GM10266 (cell line): Measurements from ENCODE around the gene PHRF1.

ENCODE experiments used
- DNase-seq: peaks from one replicate; pipeline ENCODE4 v3.0.0; 2012; ENCODE audit errors: extremely low spot score
- TF ChIP-seq, protein P1 (sequence below): IDR thresholded peaks from 2 replicates; pipeline ENCODE4 v1.5.1; 2012; ENCODE audit warnings: mild to moderate bottlenecking, low read depth; ENCODE audit not compliant: control insufficient read depth, insufficient read depth; ENCODE audit errors: missing control alignments

The PHRF1 gene

DNA sequence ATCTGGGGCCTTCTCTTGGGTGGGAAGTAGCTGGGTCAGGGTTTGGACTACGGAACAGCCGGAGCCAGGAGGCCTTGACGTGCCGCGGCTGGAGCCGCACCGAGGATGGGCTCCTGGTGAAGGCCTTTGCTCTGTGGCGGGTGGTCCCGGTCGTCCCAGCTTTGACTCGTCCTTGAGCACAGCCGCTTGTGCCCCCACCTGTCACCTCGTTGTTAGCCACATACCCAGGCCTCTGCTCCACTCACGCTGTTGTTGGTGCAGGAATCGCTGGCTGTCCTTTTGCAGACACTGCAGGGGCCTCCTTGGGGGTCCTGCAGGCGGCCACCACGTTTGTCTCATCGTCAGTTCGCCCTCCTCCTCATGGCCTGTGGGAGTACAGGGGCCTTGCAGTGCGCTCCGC lies 17.1 kb downstream of the PHRF1 start:
- TF ChIP-seq, protein P1, sequence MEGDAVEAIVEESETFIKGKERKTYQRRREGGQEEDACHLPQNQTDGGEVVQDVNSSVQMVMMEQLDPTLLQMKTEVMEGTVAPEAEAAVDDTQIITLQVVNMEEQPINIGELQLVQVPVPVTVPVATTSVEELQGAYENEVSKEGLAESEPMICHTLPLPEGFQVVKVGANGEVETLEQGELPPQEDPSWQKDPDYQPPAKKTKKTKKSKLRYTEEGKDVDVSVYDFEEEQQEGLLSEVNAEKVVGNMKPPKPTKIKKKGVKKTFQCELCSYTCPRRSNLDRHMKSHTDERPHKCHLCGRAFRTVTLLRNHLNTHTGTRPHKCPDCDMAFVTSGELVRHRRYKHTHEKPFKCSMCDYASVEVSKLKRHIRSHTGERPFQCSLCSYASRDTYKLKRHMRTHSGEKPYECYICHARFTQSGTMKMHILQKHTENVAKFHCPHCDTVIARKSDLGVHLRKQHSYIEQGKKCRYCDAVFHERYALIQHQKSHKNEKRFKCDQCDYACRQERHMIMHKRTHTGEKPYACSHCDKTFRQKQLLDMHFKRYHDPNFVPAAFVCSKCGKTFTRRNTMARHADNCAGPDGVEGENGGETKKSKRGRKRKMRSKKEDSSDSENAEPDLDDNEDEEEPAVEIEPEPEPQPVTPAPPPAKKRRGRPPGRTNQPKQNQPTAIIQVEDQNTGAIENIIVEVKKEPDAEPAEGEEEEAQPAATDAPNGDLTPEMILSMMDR = no peak
- no peak for DNase-seq

DNA sequence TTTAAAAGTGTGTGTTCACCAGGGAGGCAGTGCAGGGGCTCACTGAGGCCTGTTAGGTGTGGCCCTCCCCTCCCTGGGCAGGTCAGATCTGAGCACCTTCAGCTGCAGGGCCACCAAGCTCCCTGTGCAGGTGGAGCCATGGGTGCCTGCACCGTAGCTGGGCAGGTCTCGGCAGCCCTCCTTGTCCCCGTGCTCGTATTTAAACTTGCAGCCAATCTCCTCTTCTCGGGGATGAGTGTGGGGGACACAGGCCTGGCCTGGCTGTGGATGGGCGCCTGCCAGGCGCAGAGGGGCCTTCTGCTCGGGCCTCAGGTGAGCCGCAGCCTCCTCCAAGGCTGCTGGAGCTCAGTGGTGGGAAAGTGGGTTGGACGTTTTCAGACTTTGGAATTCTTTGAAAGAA lies 19.1 kb downstream of the PHRF1 start:
- DNase-seq = no peak
- TF ChIP-seq, protein P1 = no peak

DNA sequence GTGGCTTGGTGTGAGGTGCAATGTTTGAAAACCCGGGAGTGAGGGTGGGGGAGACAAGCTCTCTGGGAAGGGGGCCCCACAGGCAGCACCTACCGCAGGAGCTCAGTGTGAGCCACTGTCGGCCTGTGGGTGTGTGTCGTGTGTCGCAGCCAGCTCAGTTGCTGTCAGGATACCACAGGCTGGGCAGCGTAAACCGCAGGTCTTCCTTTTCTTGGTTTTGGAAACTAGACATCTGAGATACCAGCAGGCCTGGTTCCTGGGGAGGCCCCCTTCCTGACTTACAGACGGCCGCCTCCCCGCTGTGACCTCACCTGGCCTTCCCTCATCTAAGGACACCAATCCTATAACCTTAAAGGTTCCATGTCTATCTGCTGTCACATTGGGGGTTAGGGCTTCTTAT lies 20.1 kb downstream of the PHRF1 start:
- TF ChIP-seq, protein P1 = no peak
- no peak for DNase-seq

DNA sequence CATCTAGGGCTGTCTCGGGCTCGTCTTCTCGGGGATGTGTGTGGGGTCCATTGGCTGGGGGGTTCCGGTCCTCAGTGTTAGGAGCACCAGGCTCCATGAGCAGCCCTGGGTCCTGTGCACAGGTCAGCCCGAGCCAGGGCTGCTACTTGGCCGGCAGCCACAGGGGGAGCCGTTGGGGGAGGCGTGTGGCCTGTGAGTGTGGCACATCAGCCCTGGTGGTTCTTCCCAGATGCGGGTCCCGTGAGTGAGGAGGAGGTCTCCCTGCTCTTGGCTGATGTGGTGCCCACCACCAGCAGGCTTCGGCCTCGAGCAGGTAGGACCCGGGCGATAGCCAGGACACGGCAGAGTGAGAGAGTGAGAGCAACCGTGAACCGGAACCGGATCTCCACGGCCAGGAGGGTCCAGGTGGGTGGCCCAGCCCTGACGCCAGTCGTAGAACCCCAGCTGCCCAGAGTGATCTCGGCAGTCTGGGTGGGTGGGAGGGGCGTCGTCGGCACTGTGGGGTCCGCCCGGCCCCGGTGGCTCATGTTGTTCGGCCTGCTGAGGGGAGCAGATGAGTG lies 21.0 kb downstream of the PHRF1 start:
- no peak for DNase-seq
- TF ChIP-seq, protein P1 = peak; percentile 31

DNA sequence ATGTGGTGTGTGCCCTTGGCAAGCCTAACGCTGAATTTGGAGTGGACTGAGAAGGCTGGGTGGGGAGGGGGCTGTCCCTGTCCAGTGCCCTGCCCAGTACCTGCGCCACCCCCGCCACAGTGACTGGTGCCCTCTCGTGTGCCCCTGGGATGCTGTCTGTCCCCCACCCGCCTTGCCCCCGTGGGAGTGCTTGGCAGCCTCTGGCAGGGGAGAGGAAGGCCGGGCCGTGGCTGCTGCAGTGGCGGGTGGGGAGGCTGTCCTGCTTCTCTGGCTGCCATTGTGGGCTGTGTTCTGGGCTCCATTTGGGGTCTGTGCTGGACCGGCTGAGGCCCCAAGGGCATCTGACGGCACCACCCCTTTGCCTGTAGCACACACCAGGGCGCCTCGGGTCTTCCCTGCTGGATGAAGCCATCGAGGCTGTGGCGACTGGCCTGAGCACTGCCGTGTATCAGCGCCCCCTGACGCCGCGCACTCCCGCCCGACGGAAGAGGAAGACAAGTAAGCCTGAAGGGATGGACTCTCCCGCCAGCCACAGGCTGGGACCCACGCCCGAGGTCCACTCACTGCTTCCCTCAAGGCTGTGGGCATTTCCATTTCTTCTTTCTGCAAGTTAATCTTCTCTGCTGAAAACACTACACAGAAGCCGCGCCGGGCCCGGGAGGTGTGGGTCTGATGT lies 21.9 kb downstream of the PHRF1 start:
- TF ChIP-seq, protein P1 = no peak

DNA sequence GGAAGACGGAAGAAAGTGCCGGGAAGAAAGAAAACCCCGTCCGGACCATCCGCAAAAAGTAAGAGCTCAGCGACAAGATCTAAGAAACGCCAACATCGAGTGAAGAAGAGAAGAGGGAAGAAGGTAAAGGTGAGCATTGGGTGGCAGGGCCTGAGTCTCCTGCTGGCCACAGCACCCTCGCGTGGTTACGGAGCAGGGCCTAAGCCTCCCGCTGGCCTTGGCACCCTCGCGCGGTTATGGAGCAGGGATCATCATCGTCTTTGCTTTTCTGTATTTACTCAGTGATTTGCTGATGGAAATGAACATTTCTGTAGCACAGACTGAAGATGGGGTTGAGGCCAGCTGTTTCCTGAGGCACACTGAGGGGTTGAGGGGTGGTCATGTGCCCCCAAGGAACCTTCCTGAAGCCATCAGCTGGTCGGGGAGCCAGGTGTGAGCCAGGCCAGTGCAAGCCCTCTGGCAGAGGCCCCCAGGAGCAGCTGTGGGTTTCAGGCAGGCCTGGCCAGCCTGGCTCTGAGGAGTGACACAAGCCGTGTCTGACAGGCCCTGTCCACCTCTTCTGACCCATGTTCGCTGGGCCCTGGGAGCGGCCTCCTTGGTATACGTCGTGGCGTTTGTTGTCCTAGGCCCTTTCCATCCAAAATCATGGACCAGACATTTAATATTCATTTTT lies 25.4 kb downstream of the PHRF1 start:
- TF ChIP-seq, protein P1 = no peak
- no peak for DNase-seq

More for the DNA sequence above, 21.9 kb downstream of the PHRF1 start:
- no peak for DNase-seq

DNA sequence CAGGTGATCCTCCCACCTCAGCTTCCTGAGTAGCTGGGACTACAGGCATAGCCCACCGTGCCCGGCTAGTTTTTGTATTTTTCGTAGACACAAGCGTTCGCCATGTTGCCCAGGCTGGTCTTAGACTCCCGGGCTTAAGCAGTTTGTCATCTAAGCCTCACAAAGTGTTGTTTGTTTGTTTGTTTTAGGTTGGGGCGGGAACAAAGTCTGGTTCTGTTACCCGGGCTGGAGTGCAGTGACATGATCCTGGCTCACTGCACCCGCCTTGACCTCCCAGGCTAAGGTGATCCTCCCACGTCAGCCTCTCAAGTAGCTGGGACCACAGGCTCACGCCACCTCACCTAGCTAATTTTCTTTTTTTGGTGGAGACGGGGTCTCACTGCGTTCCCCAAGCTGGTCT lies 26.9 kb downstream of the PHRF1 start:
- DNase-seq = no peak
- TF ChIP-seq, protein P1 = no peak
